Measurements from ENCODE around the gene HIP1.
"Not testable (repeated sequence)": the region's sequence is repeated elsewhere in the genome, so short reads cannot be mapped to it uniquely, and the experiment has no call there.

HIP1 gene

DNA sequence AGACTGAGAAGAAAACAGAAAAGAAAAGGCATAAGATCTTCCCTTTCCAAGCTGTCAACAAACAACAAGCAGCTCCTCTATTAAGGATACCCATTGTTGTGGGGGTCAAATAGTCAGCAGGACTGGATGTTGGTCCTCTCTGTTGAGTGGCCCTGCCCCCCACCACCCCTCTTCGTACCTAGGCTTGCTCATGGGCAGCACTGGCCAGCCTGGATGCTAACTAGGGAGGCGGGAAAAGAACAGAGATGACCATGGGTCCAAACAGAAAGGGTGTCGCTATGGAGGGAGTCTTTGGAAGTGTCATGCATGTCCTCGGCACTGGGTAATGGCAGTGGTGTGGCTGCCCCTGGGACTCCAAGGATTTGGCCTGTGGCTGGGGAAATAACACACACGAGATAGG is 201.0 kb downstream of the HIP1 start:
- no peak for DNase-seq (ENCODE audit: low read depth)
- no peak overlapping the region for H3K4me3 ChIP-seq (ENCODE audit: low read depth, low read length)
- TF ChIP-seq, protein P1, sequence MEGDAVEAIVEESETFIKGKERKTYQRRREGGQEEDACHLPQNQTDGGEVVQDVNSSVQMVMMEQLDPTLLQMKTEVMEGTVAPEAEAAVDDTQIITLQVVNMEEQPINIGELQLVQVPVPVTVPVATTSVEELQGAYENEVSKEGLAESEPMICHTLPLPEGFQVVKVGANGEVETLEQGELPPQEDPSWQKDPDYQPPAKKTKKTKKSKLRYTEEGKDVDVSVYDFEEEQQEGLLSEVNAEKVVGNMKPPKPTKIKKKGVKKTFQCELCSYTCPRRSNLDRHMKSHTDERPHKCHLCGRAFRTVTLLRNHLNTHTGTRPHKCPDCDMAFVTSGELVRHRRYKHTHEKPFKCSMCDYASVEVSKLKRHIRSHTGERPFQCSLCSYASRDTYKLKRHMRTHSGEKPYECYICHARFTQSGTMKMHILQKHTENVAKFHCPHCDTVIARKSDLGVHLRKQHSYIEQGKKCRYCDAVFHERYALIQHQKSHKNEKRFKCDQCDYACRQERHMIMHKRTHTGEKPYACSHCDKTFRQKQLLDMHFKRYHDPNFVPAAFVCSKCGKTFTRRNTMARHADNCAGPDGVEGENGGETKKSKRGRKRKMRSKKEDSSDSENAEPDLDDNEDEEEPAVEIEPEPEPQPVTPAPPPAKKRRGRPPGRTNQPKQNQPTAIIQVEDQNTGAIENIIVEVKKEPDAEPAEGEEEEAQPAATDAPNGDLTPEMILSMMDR (IDR thresholded peaks at IDR 0.05; ENCODE audit: low read depth, low read length, missing control alignments), result no peak

DNA sequence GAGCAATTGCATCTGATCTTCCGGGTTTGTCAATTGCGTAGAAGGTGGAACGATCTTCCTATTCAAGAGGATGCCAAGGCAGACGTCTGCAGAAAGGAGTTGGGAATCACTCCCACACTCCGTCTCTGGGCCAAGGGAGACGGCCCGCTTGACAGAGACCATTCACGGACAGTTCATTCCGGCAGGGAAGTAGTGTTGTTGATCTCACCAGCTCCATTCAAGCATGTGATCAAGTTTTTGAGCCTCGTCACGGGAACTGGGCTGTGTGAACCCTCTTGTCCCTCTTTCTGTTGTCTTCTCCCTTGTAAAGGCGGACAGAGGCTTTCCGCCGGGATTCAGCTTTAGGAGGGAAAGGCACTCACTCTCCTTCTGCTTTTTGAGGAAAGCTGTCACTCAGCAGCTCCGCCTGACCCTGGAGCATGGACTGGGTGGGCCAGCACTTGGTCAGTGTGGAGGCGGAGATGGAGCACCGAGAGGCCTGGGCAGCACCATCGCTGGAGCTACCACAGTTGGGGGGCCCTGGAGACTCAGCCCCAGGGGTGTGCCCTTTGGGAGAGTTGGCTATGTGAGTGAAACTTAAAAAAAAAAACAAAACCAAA is 201.7 kb downstream of the HIP1 start:
- TF ChIP-seq, protein P1 (IDR thresholded peaks at IDR 0.05; ENCODE audit: low read depth, low read length, missing control alignments), result no peak
- no peak for DNase-seq (ENCODE audit: low read depth)
- no peak overlapping the region for H3K4me3 ChIP-seq (ENCODE audit: low read depth, low read length)

DNA sequence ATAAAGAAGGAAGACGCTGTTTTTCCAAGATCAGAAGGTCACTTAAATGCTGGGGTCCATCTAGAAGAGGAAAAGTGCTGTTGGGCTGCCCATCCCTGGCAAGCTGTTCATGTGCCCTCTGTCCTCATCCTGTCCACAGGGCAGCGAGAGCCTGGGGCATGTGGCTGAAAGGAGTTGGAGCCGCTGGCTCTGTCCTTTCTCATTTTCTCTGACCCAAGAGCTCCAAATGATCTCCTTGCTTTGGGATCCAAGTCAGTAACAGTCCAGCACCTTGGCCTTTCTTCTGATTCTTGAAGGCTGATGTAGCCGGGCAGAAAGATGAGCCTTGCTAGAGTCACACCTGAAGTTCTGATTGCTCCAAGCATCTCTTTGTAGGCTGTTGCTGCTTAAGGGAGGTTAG is 202.2 kb downstream of the HIP1 start:
- TF ChIP-seq, protein P1 (IDR thresholded peaks at IDR 0.05; ENCODE audit: low read depth, low read length, missing control alignments), result no peak
- no peak for DNase-seq (ENCODE audit: low read depth)

DNA sequence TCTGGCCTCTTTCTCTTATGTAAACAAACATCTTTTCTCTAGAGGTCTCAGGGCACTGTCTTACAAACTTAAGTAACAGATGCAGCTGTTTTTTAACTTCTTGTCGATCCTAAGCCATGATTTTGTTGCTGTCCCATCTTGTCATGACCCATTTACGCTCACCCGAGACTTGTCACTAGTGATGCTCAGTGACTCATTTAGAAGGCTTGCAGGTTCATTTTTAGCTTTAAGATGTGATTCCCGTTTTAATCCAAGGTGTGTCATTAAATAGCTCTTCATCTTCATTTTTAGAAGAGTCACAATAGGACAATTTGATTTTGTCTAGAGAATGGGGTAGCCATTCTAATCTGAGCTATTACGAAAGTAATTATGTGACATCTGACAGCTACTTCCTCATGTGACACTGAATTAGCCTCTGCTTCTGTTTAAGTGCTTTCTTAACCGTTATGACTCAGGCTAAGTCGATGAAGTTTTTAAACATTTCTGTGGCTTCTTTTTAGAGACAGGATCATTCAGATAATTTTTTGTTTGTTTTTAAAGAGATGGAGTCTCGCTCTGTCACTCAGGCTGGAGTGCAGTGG is 203.9 kb downstream of the HIP1 start:
- TF ChIP-seq, protein P1 (IDR thresholded peaks at IDR 0.05; ENCODE audit: low read depth, low read length, missing control alignments), result no peak
- peak; percentile 43 for DNase-seq (ENCODE audit: low read depth)
- H3K4me3 ChIP-seq (ENCODE audit: low read depth, low read length), result no peak overlapping the region

More for the DNA sequence above, 202.2 kb downstream of the HIP1 start:
- no peak overlapping the region for H3K4me3 ChIP-seq (ENCODE audit: low read depth, low read length)

DNA sequence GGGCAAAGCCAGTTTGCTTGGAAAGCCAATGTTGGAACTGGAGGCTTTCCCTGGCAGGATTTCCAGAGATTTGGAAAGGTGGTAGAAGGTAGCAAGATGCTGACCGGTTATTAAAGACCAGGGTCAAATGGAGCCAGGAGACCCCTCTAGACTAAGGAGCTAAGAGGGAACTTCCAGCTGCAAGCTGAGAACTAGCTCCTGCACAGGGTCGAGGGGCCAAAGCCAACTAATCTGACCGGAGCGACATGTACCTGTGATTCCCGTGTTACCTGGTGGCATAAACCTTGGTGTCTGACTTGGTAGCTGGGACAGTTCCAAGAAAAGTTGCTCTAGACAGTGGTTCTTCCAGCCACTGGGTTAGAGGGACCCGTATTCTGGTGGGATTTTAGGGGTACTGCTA is 204.8 kb downstream of the HIP1 start:
- TF ChIP-seq, protein P1 (IDR thresholded peaks at IDR 0.05; ENCODE audit: low read depth, low read length, missing control alignments), result no peak
- DNase-seq (ENCODE audit: low read depth), result no peak
- H3K4me3 ChIP-seq (ENCODE audit: low read depth, low read length), result no peak overlapping the region

DNA sequence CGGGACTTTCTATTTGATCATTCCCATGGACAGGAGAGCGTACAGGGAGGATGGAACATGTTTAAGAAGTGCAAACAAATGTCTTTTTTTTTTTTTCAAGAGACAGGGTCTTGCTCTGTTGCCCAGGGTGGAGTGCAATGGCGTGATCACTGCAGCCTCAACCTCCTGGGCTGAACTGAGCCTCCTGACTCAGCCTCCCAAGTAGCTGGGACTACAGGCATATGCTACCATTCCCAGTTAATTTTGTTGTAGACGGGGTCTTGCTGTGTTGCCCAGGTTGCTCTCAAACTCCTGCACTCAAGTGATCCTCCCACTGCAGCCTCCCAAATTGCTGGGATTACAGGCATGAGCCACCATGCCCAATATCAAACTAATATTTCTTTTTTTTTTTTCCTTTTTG is 206.1 kb downstream of the HIP1 start:
- no peak for DNase-seq (ENCODE audit: low read depth)
- TF ChIP-seq, protein P1 (IDR thresholded peaks at IDR 0.05; ENCODE audit: low read depth, low read length, missing control alignments), result no peak
- H3K4me3 ChIP-seq (ENCODE audit: low read depth, low read length), result no peak overlapping the region

DNA sequence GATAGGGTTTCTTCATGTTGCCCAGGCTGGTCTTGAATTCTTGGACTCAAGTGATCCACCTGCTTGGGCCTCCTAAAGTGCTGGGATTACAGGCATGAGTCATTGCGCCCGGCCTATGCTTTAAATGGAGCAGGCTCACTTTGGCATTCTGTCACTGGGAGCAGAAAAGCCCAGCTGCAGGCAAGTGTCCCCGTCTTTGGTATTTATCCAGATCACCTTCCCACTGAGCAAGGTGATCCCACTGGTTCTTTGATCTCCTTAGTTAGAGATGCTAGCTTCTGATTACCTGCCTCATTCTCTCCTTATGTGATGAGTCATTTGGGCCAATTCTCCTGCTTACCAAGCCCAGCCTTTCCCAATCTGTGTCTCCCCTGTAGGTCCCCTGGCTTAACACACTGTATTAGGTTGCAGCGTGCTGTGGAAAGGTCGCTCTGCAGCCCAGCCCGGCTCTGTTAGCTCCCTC is 207.4 kb downstream of the HIP1 start:
- no peak for DNase-seq (ENCODE audit: low read depth)
- TF ChIP-seq, protein P1 (IDR thresholded peaks at IDR 0.05; ENCODE audit: low read depth, low read length, missing control alignments), result no peak

DNA sequence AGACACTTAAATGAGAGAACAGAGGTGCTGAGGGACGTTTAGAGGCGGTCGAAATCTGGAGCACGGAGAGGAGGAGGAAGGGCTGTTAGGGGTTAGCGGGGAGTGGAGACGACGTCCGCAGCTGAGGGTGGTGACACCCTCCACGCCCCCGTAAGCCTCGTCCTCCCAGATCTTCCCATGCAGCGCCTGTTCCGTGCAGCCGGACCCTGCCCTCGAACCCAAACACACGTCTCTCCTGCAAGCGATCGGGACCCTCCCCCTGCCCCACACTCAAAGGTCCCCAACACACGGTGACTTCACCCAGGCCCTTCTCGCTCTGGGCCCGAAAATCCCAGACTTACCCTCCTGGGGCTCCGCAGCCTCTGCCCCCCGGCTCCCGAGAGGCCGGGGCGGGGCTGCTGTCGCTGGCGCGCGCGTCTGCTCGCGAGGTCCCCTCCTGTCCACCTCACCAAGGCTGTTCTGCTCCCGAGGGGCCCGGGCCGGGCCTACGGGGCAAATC is 211.5 kb downstream of the HIP1 start:
- peak overlapping the region; percentile 83 for H3K4me3 ChIP-seq (ENCODE audit: low read depth, low read length)
- DNase-seq (ENCODE audit: low read depth), result not testable (repeated sequence)

More for the DNA sequence above, 207.4 kb downstream of the HIP1 start:
- H3K4me3 ChIP-seq (ENCODE audit: low read depth, low read length), result no peak overlapping the region

DNA sequence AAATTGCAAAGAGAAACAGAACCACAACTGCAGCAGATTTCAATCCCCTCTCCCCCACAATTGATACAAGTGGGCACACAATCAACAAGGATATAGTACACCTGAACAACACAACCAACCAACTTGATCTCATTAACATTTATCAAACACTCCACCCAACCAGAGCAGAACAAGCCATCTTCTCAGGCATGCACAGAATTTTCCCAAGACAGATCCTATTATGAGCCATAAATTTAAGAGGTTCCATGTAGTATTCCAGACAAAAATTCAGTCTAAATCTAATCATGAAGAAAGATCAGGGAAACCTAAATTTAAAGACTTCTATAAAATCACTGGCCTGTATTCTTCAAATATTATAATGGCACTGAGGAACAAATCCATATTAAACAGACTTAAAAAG is 217.0 kb downstream of the HIP1 start:
- not testable (repeated sequence) for DNase-seq (ENCODE audit: low read depth); H3K4me3 ChIP-seq (ENCODE audit: low read depth, low read length)

DNA sequence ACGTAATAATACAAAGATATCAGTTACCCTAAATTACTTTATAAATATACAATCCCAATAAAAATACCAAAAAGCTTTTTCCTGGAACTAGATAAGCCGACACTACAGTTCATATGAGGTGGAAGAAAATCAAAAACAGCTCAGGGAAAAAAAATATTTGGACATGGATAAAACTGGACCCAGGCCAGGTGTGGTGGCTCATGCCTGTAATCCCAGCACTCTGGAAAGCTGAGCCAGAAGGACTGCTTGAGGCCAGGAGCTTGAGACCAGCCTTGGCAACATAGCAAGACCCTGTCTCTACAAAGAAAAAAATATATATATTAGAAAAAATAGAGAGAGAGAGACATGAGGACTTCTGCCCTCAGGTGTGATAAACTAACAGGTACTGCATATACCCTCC is 219.9 kb downstream of the HIP1 start:
- DNase-seq (ENCODE audit: low read depth); H3K4me3 ChIP-seq (ENCODE audit: low read depth, low read length): not testable (repeated sequence)

All from GM12864 (cell line).